HCT116 (cell line): ENCODE data around the gene GDPD3. TPM values are rescaled to one million over a fixed set of nuclear protein-coding genes. Genes with fewer than 3 reads are reported as not detected.

Source experiments
- ATAC-seq: fragments of 200-7000 bp; cut with Tn5 transposase; 2 replicates; pipeline ENCODE4 v1.9.1; 2020; ENCODE audit warnings: mild to moderate bottlenecking, moderate library complexity
- BruUV-seq: library from RNA; stranded (reverse); fragments of 400-500 nt; replicated peaks from 2 replicates; lab custom pipeline; 2021; lab: Mats Ljungman, UMichigan
- CTCF ChIA-PET: fragments of 300-600 bp; sonication (Branson Sonifier 250); formaldehyde crosslinking; loops from one replicate; lab custom pipeline; 2021; ENCODE audit warnings: antibody characterized with exemption; lab: Charles Lee
- POLR2A ChIA-PET: fragments of 300-600, 350-600 bp; sonication (Branson Sonifier 250); formaldehyde crosslinking; loops from one replicate; lab custom pipeline; 2021; ENCODE audit warnings: antibody characterized with exemption; lab: Charles Lee
- RAD21 ChIA-PET, 2 experiments: fragments of 300-600 bp; sonication (Branson Sonifier 250); formaldehyde crosslinking; loops; one replicate each; lab custom pipeline; 2023; ENCODE audit warnings: low total read pairs in 2 of 2; ENCODE audit not compliant: uncharacterized antibody in 2 of 2, unreplicated experiment in 2 of 2, low non-redundant PET in 1 of 2; lab: Charles Lee
- DNase-seq: peaks from one replicate; pipeline ENCODE4 v3.0.0-alpha.2; 2010; ENCODE audit warnings: low read depth, low spot score
- H2AFZ ChIP-seq: fragments of 200-600 bp; shearing (Covaris generic), sonication (generic); 2 replicates; pipeline ENCODE4 v1.6.1; 2017; ENCODE audit warnings: low read depth, mixed run types, mixed read lengths, antibody characterized with exemption, low read length; ENCODE audit not compliant: poor library complexity, severe bottlenecking
- H3K27ac ChIP-seq: 2 replicates; pipeline ENCODE4 v1.5.1; 2012; ENCODE audit warnings: low read depth, low read length
- H3K27me3 ChIP-seq: fragments of 200-600 bp; sonication (generic); 2 replicates; pipeline ENCODE4 v1.6.1; 2016; ENCODE audit warnings: mixed run types, low read length, mixed read lengths; ENCODE audit not compliant: insufficient read depth
- H3K36me3 ChIP-seq, 2 experiments: fragments of 200-500 bp in 1 of 2; fragments of 200-600 bp in 1 of 2; sonication (Bioruptor generic) in 1 of 2; sonication (generic) in 1 of 2; 2 replicates each; pipeline versions ENCODE4 v1.5.1 to v1.6.1; 2014 to 2016; ENCODE audit warnings: low read length in 2 of 2, inconsistent platforms in 1 of 2, mixed read lengths in 1 of 2, mixed run types in 1 of 2; ENCODE audit not compliant: insufficient read depth in 2 of 2, control insufficient read depth in 1 of 2
- H3K4me1 ChIP-seq, 2 experiments: fragments of 200-600 bp in 1 of 2; sonication (generic) in 1 of 2; 2 replicates each; pipeline versions ENCODE4 v1.5.1 to v1.6.1; 2012 to 2017; ENCODE audit warnings: low read length in 2 of 2, inconsistent platforms in 1 of 2, mild to moderate bottlenecking in 1 of 2, mixed read lengths in 1 of 2, mixed run types in 1 of 2, moderate library complexity in 1 of 2; ENCODE audit not compliant: insufficient read depth in 2 of 2, control insufficient read depth in 1 of 2
- H3K4me2 ChIP-seq: fragments of 200-600 bp; sonication (generic); 2 replicates; pipeline ENCODE4 v1.6.1; 2017; ENCODE audit warnings: mixed run types, low read length, mixed read lengths
- H3K4me3 ChIP-seq, 2 experiments: fragments of 200-600 bp in 1 of 2; sonication (generic) in 1 of 2; replicated peaks in 1 of 2; 2 replicates each; pipeline ENCODE4 v1.5.1; 2011 to 2016; ENCODE audit warnings: low read length in 2 of 2, control low read depth in 1 of 2, low read depth in 1 of 2, mild to moderate bottlenecking in 1 of 2, mixed read lengths in 1 of 2, mixed run types in 1 of 2
- H3K79me2 ChIP-seq: fragments of 200-600 bp; sonication (generic); 2 replicates; pipeline ENCODE4 v1.6.1; 2017; ENCODE audit warnings: mild to moderate bottlenecking, mixed run types, low read length, moderate library complexity, mixed read lengths; ENCODE audit not compliant: insufficient read depth
- H3K9ac ChIP-seq: fragments of 200-600 bp; sonication (generic); 2 replicates; pipeline ENCODE4 v1.6.1; 2016; ENCODE audit warnings: low read length, mixed read lengths
- H3K9me2 ChIP-seq: fragments of 200-600 bp; sonication (generic), shearing (Covaris generic); 2 replicates; pipeline ENCODE4 v1.6.1; 2017; ENCODE audit warnings: mixed run types, mild to moderate bottlenecking, moderate library complexity; ENCODE audit not compliant: insufficient read depth
- H3K9me3 ChIP-seq, 2 experiments: fragments of 200-500 bp in 1 of 2; fragments of 200-600 bp in 1 of 2; sonication (Bioruptor generic) in 1 of 2; sonication (generic) in 1 of 2; 2 replicates each; pipeline ENCODE4 v1.6.1; 2014 to 2017; ENCODE audit warnings: low read length in 2 of 2, mixed read lengths in 2 of 2, inconsistent platforms in 1 of 2, low read depth in 1 of 2, mild to moderate bottlenecking in 1 of 2, mixed run types in 1 of 2, moderate library complexity in 1 of 2; ENCODE audit not compliant: control insufficient read depth in 1 of 2, insufficient read depth in 1 of 2
- H4K20me1 ChIP-seq: fragments of 200-600 bp; sonication (generic), shearing (Covaris generic); 2 replicates; pipeline ENCODE4 v1.6.1; 2017; ENCODE audit warnings: mixed run types, mild to moderate bottlenecking, moderate library complexity; ENCODE audit not compliant: insufficient read depth
- EGR1 ChIP-seq: IDR thresholded peaks from 2 replicates; pipeline ENCODE4 v1.6.1; 2012; ENCODE audit warnings: low read depth
- FOSL1 ChIP-seq: IDR thresholded peaks from 2 replicates; pipeline ENCODE4 v1.6.1; 2012; ENCODE audit warnings: low read depth
- RAD21 ChIP-seq: IDR thresholded peaks from 2 replicates; pipeline ENCODE4 v1.6.1; 2012; ENCODE audit warnings: low read depth, mild to moderate bottlenecking
- SIN3A ChIP-seq: IDR thresholded peaks from 2 replicates; pipeline ENCODE4 v1.6.1; 2012; ENCODE audit warnings: low read depth
- SP1 ChIP-seq: IDR thresholded peaks from 2 replicates; pipeline ENCODE4 v1.6.1; 2012; ENCODE audit warnings: low read depth
- SRF ChIP-seq: IDR thresholded peaks from 2 replicates; pipeline ENCODE4 v1.6.1; 2012; ENCODE audit warnings: low read depth
- TCF7L2 ChIP-seq: IDR thresholded peaks from 2 replicates; pipeline ENCODE4 v1.7.0; 2011; ENCODE audit warnings: borderline replicate concordance, inconsistent platforms; ENCODE audit not compliant: insufficient read depth, insufficient read length; ENCODE audit errors: extremely low read depth
- YY1 ChIP-seq: IDR thresholded peaks from 2 replicates; pipeline ENCODE4 v1.6.1; 2011; ENCODE audit warnings: low read length, low read depth, moderate library complexity, mild to moderate bottlenecking; ENCODE audit not compliant: insufficient replicate concordance; ENCODE audit errors: extremely low read depth
- intact Hi-C: fragments of 100-400 bp; cut with micrococcal nuclease; formaldehyde crosslinking; loops from 2 replicates; pipeline ENCODE4 v1.10.0; 2022
- total RNA-seq: library from RNA; stranded (reverse); gene quantifications from one replicate; pipeline ENCODE4 v1.2.1, GENCODE V29; 2021; ENCODE audit not compliant: unreplicated experiment
- TF ChIP-seq, protein P1 (sequence below): IDR thresholded peaks from 2 replicates; pipeline ENCODE4 v1.6.1; 2012
- TF ChIP-seq, protein P2 (sequence below): IDR thresholded peaks from 2 replicates; pipeline ENCODE4 v1.6.1; 2012; ENCODE audit warnings: low read depth

Gene GDPD3
- total RNA-seq, 1 experiment from 2014 or later, result 7.0 TPM

DNA sequence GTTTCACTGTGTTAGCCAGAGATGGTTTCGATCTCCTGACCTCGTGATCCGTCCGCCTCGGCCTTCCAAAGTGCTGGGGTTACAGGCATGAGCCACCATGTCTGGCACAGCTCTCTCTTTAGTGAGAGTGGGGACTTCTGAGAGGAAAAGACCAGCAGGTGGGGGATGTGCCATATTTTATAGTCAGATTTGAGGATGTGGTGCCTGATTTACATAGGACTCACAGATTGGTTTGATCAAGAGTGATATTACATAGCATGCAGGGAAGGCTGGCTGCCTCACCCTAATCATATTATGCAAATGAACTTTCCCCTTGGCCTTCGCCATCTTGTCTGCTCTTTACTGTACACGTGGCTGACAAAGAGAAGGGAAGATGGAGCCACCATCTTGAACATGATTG is 37.8 kb upstream of the GDPD3 start:
- POLR2A ChIA-PET, result no interaction called here
- Histone ChIP-seq H2AFZ (no peak overlapping the region), H3K36me3 (no peaks in the 10 kb centered on the region), H3K9me2 (no peaks in the 10 kb centered on the region), H4K20me1 (no peaks in the 10 kb centered on the region), H3K4me3 (no peak overlapping the region), H3K9ac (no peak overlapping the region), H3K9me3 (peaks cover 0 to 4% of the 10 kb centered on the region in 2 experiments; a peak in 2 of 4 replicates), H3K27ac (no peak overlapping the region), H3K79me2 (no peaks in the 10 kb centered on the region), H3K4me2 (no peak overlapping the region), H3K4me1 (no peaks in the 10 kb centered on the region), H3K27me3 (no peaks in the 10 kb centered on the region)
- DNase-seq, result no peak
- no peak for ATAC-seq
- RAD21 ChIA-PET, result no interaction called here
- intact Hi-C loops, result no loop called here
- no TSS peak for BruUV-seq
- TF ChIP-seq RAD21, result no peak
- no peak for TF ChIP-seq SRF
- TF ChIP-seq, protein P1, sequence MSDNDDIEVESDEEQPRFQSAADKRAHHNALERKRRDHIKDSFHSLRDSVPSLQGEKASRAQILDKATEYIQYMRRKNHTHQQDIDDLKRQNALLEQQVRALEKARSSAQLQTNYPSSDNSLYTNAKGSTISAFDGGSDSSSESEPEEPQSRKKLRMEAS, result no peak
- no peak for TF ChIP-seq YY1
- no peak for TF ChIP-seq TCF7L2
- TF ChIP-seq FOSL1, result no peak
- TF ChIP-seq, protein P2, sequence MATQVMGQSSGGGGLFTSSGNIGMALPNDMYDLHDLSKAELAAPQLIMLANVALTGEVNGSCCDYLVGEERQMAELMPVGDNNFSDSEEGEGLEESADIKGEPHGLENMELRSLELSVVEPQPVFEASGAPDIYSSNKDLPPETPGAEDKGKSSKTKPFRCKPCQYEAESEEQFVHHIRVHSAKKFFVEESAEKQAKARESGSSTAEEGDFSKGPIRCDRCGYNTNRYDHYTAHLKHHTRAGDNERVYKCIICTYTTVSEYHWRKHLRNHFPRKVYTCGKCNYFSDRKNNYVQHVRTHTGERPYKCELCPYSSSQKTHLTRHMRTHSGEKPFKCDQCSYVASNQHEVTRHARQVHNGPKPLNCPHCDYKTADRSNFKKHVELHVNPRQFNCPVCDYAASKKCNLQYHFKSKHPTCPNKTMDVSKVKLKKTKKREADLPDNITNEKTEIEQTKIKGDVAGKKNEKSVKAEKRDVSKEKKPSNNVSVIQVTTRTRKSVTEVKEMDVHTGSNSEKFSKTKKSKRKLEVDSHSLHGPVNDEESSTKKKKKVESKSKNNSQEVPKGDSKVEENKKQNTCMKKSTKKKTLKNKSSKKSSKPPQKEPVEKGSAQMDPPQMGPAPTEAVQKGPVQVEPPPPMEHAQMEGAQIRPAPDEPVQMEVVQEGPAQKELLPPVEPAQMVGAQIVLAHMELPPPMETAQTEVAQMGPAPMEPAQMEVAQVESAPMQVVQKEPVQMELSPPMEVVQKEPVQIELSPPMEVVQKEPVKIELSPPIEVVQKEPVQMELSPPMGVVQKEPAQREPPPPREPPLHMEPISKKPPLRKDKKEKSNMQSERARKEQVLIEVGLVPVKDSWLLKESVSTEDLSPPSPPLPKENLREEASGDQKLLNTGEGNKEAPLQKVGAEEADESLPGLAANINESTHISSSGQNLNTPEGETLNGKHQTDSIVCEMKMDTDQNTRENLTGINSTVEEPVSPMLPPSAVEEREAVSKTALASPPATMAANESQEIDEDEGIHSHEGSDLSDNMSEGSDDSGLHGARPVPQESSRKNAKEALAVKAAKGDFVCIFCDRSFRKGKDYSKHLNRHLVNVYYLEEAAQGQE, result no peak
- TF ChIP-seq SIN3A, result no peak
- TF ChIP-seq SP1, result no peak
- TF ChIP-seq EGR1, result no peak
- CTCF ChIA-PET, result no interaction called here
